HTERT RPE-1 (cell line): ENCODE data around the gene TMEM163.
"Not testable (repeated sequence)": the region's sequence is repeated elsewhere in the genome, so short reads cannot be mapped to it uniquely, and the experiment has no call there.

ENCODE experiments used
- in situ Hi-C: fragments of 300-500 bp; cut with MboI; formaldehyde crosslinking; loops from 4 replicates; pipeline ENCODE4 v1.14.3; 2020; ENCODE audit warnings: low sequenced_read_pairs

TMEM163 gene

DNA sequence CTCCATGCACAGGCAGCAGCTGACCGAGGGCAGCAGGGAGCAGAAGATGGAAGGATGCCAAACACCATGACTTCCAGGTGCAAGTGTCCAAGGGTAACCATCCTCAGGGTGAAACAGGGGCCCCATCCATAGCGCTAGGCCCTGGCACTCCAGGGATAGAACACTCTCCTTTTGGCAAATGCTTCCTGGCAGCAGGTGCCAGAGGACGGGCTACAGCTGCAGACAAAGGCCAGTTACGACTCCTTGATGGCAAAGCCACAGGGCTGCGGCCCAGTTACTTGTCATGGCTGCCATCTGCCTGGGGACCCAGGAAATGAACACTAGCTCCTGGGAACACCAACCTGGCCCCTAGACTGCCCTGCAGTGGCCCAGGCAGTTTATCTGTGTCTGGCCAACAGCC is 178.8 kb downstream of the TMEM163 start:
- in situ Hi-C loops: no loop called here

DNA sequence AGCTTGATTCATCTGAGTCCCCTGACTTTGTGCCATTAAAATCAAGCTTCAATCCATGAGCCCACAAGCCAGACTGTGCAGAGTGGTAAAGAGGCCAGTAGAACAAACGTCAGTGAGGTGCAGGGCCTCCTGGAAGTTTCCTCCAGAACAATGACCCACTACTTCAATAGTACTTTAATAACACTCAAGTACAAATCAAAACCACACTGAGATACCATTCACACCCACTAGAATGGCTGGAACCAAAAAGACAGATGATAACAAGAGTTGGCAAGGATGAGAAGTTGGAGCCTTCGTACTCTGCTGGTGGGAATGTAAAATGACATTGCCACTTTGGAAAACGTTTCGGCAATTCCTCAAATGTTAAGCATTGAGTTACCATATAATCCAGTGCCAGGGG is 181.1 kb downstream of the TMEM163 start:
- in situ Hi-C loops: no loop called here

DNA sequence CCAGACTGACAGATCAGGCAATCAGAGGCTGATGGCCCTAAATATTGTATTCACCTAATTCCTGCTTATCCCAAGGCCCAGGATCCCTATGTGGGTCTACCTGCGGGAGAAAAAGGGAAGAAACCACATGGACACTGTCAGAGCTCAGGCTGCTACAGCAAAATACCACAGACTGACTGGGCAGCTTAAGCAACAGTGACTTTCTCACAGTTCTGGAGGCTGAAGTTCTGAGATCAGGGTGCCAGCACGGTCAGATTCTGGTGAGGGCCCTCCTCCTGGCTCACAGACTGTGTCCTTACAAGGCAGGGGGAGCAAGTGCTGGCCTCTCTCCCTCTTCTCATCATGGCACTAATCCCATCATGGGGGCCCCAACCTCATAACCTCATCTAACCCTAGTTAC is 181.7 kb downstream of the TMEM163 start:
- in situ Hi-C loops: no loop called here

DNA sequence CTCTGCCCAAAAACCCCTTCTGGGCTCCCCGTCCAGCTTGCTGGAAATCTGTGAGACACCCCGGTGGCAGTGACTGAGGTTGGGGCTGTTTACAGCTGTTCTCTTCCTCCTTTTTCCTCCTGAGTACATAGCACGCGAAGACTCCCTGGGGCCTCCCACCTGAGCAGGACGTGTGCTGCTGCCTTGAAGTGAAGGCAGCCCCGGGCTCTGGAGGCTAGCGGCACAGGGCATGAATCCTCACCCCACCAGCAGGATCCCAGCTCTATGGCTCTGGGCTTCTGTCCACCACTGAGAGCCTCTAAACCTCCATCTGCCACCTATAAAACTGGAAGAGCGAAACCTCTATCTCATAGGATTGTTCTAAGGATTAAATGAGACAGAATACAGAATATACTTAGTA is 182.5 kb downstream of the TMEM163 start:
- in situ Hi-C loops: no loop called here

DNA sequence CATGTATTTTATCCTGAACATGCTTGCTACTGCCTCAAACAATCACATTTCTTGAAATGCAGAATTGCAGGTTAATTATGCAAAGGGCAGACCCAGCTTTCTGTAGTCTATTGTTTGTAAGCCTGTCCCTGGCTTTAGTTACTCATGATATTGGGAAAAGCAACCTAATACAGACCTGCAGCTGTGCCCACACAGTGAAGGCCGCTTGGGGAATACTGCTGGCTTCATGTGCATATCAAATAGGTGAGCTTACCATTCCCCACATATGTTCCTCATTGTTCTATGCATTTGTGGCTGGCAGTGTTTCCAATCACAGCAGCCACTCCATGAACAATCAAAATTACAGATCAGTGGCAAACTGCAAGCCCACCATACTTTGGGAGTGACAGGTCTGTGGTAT is 186.3 kb downstream of the TMEM163 start:
- in situ Hi-C loops: no loop called here

DNA sequence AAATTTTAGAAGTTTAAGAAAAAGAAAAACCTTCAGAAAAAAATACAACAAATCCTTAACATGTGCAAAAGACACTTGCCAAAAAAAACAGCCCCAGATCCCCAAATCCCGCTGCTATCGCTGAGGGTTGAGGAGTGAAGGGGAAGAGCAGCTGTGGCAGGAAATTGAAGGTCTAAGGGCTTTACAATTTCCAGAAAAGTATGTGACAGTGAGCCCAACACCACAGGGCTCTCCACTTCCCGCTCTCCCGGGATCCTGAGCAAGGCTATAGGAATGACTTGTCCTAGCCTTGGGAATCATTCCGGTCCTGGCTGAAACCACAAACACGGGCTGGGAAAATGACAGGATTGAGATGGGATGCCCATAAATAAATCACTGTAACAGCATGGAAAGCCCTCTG is 191.4 kb downstream of the TMEM163 start:
- in situ Hi-C loops: no loop called here

DNA sequence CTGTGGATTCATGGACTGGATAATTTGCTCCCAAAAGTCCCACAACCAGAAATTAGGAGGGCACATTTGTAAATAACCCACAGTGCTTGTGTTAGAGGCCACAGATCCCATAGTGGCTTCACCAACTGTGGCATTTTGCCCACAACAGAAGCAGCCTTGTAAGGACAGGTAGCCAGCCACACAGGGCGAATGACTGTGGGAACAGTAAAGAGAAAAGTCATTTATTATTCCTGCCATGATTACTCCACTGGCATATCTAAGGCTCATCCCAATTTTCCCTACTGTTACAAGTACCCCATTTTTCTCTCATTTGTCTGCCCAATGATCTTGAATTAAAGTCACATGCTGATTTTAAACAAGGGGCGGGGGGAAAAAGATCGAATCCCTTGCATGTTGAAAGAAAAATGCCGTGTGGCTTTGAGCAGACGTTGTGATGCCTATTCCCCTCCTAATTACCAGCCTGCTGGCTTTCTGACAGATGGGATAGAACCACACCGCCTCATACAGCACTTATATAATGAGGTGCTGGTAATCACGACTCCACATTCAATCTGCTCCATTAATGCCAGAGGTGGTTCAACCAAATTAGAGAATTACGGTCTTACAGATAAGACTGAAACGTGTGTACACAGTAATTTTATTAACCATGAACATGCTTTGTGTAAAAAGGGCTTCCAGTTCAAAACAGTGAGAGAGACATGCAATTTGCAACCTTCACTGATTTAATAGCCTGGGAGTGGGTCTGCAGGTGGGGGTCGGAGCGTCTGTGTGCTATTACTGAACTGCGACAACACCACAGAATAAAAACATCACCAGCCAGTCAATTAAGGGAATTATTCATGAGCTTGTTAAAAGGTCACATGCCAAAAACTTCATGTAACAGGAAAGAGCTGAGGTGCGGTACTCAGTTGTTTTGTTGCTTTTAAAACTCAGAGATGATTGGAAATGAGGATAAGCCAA is 196.0 kb downstream of the TMEM163 start:
- in situ Hi-C loops: no loop called here

DNA sequence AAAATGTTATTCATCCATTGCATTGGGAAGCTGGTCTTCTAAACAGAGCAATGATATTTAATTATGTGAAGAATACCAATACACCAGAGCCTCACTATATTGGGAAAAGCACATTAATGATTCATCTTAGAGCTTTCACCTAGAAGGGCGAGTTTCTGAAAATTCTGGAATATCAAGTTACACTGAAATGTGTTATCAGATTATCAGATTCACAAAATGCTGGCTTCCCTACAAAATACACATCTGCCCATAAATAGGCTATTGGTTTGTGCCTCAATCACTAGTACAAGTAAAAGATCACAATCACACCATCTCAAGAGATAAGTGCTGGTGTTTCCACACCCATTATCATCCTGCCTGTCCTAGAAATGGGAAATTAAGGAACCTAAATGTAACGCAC is 200.7 kb downstream of the TMEM163 start:
- in situ Hi-C loops: no loop called here

DNA sequence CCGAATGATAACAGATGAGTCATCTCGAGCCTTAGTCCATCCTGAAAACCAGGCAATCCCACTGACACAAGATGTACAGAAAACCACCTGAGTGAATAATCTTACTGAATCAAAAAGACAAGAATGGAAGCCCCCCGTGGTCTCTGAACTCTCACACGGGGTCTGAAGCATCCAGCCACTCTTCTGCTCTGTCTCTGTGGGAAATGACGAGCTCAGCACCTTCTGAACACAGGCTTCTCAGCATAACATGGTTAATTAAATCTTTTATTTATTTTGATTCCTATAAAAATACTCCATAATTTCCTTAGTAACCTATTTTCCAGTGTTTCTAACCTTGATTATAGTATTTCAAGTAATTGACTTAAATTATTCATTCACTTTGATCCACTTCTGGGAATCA is 203.7 kb downstream of the TMEM163 start:
- in situ Hi-C loops: no loop called here

DNA sequence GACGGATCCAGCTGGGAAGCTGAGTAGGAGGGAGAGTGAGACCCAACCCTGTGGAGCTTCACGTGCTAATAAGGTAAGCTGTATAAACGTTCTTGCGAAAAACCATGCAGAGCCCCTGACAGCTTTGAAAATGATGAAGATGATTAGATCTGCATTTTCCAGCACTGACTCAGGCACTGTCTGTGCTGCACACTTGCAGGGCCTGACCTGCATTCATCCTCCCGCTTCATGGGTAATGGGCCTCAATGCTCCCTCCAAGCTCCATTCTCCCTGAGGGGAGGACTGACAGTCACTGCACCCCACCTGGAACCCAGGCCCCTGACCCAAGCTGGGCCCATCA is 205.4 kb downstream of the TMEM163 start:
- in situ Hi-C loops: no loop called here

DNA sequence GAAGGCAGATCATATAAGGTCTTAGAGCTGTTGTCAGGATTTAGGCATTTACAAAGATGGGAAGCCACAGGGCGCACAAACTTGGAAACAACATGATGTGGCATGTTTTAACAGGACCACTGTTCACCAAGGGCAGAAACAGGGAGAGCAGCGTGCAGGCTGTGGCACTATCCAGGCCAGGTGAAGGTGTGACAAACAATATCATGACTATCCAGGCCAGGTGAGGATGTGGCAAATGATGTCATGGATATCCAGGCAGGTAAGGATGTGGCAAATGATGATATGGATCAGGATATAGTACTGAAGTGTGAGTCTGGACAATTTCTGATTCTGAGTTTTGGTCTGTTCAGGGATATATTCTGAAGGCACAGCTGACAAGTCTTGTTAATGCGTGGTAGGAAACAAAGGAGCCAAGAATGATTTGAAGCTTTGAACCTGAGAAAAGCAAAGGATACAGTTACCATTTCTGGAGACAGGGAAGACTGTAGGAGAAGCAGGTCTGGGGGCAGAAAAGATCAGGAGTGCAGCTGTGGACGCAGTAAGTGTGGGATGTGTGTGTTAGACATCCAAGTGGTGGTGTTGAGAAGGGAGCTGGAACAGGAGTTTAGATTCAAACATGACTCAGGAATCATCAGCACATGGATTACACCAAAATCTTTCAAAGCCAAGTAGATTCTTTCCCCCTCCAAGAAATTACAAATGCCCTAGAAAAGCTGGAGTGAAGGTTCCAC is 205.9 kb downstream of the TMEM163 start:
- in situ Hi-C loops: no loop called here

DNA sequence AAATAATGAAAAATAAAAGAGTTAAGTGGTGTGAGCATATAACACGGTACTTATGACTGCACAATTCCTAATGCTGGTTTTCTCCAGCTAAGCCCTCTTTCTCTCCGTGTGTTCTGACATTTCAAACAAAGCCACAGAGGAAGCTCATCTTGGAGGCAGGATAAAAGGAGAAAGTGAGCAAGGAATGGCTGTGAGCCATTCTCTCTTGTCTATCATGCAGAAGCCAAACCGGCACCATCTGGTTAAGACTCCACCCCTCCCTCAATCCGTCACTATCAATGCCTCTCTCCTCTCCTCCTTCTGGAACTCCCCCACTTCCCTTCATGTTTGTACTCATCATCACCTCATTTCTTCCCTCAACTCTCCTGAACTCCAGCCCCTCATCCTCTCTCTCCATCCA is 210.4 kb downstream of the TMEM163 start:
- in situ Hi-C loops: no loop called here

DNA sequence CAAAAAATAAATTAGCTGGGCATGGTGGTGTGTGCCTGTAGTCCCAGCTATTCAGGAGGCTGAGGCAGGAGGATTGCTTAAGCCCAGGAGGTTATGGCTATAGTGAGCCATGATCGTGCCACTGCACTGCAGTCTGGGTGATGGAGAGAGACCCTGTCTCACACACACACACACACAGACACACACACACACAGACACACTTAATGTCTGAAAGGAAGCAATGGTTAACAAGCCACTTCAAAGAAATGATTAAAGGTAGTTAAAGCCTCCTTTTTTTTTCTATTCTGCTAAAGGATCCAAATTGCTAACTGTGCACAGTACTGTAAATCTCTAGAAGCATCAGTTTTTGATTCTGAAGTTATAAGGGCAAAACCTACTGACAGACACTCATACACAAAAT is 211.1 kb downstream of the TMEM163 start:
- in situ Hi-C loops: no loop called here

DNA sequence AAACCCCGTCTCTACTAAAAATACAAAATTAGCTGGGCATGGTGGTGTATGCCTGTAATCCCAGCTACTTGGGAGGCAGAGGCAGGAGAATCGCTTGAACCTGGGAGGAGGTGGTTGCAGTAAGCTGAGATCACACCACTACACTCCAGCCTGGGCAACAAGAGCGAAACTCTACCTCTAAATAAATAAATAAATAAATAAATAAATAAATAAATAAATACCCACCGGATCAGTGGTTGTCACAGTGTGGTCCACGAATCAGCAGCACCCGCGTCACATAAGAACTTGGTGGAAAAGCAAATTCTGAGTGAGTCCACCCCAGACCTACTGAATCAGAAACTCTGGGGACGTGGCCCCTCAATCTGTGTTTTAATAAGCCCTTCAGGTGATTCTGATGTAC is 211.6 kb downstream of the TMEM163 start:
- in situ Hi-C loops: not testable (repeated sequence)

DNA sequence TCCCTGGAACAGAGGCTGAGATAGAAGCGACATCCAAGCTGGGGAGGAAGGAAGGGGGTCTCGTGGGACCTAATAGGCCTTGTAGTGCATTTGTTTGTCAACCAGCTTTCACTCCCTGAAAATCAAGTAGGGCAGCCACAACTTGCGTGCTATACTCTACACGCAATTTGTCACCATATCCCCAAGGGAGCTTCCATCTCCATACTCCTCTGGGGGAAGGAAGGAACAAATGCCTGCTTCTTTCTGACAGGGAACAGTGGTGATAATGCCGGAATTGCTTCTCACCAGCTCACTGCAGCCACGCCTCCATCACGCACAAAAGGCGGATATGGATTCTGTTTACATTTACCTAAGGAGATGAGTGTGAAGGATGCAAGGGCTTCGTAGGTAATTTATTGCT is 213.4 kb downstream of the TMEM163 start:
- in situ Hi-C loops: no loop called here

DNA sequence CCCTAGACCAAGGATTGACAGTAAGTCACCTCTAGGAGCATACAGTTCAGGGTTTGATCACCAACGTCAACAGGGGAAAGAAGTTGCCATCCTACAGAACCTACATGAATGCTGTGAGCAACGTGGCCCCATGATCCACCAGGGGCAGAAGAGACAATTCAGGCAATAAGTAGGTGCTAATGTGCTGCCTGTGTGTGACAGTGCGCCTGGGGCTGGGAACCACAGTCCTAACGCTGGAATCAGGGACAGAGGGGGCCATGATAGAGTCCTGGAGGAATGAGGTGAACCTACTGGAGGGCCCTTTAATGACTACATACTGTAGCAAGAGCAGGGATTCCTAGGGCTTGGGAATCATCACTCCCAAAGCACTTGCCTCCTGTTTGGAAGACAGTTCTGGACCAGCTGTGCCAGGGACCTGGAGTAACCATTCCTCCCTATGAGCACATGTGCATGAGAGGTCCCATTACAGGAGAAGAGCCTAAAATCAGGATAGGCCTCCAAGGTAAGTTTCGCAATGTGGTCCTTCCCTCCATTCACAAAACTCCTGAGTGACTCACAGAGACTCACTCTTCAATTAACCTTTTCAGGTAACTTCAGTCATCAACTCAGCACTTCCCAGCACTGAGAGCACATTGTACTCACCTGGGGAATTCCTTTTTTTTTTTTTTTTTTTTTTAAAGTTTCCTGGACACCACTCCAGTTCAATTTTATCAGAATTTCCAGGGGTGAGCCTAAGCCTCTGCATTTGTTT is 214.0 kb downstream of the TMEM163 start:
- in situ Hi-C loops: no loop called here

DNA sequence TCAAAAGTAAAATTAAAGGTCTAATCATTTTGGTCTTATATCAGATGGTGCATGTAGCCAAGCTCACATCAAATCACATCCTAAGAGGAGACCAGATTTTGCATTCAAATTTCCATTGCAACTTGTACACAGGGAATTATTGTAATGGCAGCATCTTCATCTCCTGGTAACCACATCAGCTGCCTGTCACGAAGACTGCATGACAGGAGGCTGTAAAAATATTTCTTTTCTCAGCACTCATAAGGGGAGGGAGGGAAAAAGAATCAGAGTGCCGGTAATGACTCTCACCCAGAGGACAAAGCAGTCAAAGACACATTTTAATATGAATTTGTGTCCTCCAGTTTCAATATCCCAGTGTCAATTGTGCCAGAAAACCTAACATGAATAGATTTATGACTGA is 216.7 kb downstream of the TMEM163 start:
- in situ Hi-C loops: no loop called here

DNA sequence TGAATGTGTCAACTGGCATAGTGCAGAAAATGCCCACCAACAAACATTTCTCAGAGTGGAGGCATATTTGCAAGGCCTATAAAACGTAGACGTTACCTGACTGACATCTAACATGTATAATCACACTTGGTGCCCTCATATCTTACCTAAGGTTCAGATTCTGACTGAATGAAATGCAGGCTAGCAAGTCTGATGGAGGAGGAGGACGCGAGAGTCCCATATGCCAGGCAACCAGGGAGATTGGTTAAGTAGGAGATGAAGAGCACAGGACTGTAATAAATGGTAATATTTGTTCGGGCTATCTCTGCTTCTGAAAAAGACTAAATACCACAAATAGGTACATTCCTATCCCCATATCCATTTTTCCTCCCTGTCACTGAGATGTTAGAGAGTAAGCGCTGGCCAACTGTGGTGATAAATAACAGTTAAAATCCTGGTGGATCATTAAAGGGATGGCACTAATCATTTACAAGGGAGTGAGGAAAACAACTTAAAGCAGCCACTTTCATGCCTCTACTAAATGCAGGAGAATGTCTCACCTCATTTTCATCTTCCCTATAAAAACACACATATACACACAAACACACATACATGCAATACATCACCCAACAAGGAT is 217.2 kb downstream of the TMEM163 start:
- in situ Hi-C loops: no loop called here

DNA sequence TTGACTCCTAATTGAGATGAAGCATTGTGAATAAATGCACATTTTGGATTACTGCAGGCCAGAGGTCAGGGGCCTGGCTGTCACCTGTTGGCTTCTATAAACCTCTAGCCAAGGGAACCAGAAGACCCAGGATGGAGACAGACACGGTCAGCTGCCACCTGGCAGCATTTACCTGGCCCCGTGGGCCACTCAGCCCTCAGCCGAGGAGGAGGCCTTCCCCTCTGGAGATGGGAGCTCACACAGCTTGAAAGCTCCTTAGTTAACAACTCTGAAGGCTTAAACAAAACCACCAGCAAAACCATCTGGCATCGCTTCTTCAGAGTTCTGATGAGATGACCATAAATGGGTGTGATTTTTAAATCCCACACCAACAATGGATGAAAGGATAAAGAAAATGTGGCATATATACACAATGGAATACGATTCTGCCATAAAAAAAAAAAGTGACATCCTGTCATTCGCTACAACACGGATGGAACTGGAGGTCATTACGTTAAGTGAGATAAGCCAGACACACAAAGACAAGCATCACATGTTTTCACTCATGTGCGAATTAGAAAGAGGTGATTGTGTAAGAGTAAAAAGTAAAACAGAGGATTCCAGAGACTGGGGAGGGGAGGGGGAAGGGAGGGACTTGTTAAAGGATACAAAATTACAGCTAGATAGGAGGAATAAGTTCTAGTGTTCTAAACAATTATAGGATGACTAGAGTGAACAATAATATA is 218.4 kb downstream of the TMEM163 start:
- in situ Hi-C loops: no loop called here

DNA sequence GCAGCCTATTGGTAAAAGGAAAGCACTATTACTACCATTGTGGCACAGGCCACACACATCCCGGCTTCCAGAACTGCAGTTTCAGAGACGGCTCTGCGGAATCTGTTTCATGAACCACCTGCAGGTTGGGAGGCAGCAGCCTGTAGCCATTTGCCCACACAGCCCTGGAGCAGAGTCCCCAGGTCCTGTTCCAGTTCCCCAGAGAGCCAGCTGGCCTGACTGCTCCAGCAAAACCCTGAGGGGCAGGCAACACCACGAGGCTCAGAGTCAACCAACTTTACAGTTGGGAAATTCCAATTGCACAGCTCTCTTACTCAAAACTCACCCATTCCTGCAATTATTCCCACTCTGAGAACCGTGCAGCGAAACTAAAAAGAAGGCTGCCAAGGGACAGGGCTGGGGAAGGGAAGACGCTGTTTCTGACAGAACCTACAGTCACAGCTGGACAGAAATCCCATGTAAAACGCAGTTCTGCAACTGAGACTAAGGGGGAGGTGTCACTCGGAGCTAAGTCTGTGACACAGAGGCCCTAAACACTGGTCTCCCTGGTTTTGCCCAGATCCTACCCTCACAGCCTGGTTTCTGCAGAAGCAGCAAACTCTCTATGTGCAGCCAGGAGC is 219.4 kb downstream of the TMEM163 start:
- in situ Hi-C loops: no loop called here
